A549 (cell line): ENCODE data around the gene ATXN2.

Experiments
- JUNB ChIP-seq: fragments of >200 bp; sonication (Bioruptor Twin); formaldehyde crosslinking; IDR thresholded peaks from 2 replicates; pipeline ENCODE4 v1.6.1; 2016
- POLR2A ChIP-seq: IDR thresholded peaks from 2 replicates; pipeline ENCODE4 v1.6.1; 2012; ENCODE audit warnings: mild to moderate bottlenecking, low read length
- RAD21 ChIP-seq, 2 experiments: fragments of >200 bp in 1 of 2; sonication (Bioruptor Twin) in 1 of 2; formaldehyde crosslinking in 1 of 2; IDR thresholded peaks in 1 of 2; conservative IDR thresholded peaks in 1 of 2; 2 replicates in 1 of 2; 3 replicates in 1 of 2; pipeline ENCODE4 v1.6.1; 2012 to 2018; ENCODE audit warnings: inconsistent platforms in 1 of 2
- TF ChIP-seq, protein P1 (sequence below): fragments of >200 bp; sonication (Bioruptor Twin); formaldehyde crosslinking; IDR thresholded peaks from 3 replicates; pipeline ENCODE4 v1.5.1; 2016

GRCh38 chr12:111412007-111412829 is 186.9 kb downstream of the ATXN2 start:
- TF ChIP-seq, protein P1, sequence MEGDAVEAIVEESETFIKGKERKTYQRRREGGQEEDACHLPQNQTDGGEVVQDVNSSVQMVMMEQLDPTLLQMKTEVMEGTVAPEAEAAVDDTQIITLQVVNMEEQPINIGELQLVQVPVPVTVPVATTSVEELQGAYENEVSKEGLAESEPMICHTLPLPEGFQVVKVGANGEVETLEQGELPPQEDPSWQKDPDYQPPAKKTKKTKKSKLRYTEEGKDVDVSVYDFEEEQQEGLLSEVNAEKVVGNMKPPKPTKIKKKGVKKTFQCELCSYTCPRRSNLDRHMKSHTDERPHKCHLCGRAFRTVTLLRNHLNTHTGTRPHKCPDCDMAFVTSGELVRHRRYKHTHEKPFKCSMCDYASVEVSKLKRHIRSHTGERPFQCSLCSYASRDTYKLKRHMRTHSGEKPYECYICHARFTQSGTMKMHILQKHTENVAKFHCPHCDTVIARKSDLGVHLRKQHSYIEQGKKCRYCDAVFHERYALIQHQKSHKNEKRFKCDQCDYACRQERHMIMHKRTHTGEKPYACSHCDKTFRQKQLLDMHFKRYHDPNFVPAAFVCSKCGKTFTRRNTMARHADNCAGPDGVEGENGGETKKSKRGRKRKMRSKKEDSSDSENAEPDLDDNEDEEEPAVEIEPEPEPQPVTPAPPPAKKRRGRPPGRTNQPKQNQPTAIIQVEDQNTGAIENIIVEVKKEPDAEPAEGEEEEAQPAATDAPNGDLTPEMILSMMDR, result no peak
- TF ChIP-seq POLR2A, result no peak
- no peak for TF ChIP-seq JUNB
- TF ChIP-seq RAD21 (conservative IDR thresholded peaks at IDR 0.05 in 1 of 2, IDR thresholded peaks at IDR 0.05 in 1 of 2), result no peak
